Panc1 (cell line): Measurements from ENCODE around the gene ISG20L2.

Experiments used
- CTCF ChIP-seq: fragments of 450-650 bp; IDR thresholded peaks from 2 replicates; pipeline ENCODE4 v1.5.1; 2017; ENCODE audit warnings: mild to moderate bottlenecking
- REST ChIP-seq, 2 experiments: IDR thresholded peaks; 2 replicates each; pipeline ENCODE4 v1.6.1; 2011 to 2012; ENCODE audit warnings: low read depth in 2 of 2, control low read depth in 1 of 2, low read length in 1 of 2, mild to moderate bottlenecking in 1 of 2, moderate library complexity in 1 of 2; ENCODE audit not compliant: insufficient read depth in 1 of 2

- no peak for TF ChIP-seq CTCF
- TF ChIP-seq REST (IDR thresholded peaks at IDR 0.05; ENCODE audit: insufficient read depth in 1 of 2, low read depth in 2 of 2, low read length in 1 of 2): no peak
Measured at GRCh38 chr1:156745881-156746280, 17.3 kb upstream of the ISG20L2 start.
